Mesodermal cell (in vitro differentiated cells): ENCODE data around the gene CLMP.

ENCODE experiments used
- H3K27ac ChIP-seq: 2 replicates; pipeline ENCODE4 v1.7.0; 2013; ENCODE audit warnings: mild to moderate bottlenecking, low read depth, low read length, moderate library complexity; ENCODE audit not compliant: severe bottlenecking
- H3K36me3 ChIP-seq: 2 replicates; pipeline ENCODE4 v1.7.1; 2013; ENCODE audit warnings: mild to moderate bottlenecking, low read length, moderate library complexity; ENCODE audit not compliant: control insufficient read depth, insufficient read depth
- H3K4me1 ChIP-seq: one replicate; pipeline ENCODE4 v1.7.1; 2013; ENCODE audit warnings: mild to moderate bottlenecking, low read length; ENCODE audit not compliant: insufficient read depth, control insufficient read depth, poor library complexity, severe bottlenecking
- H3K4me3 ChIP-seq: 2 replicates; pipeline ENCODE4 v1.7.0; 2013; ENCODE audit warnings: low read length, control low read depth, mild to moderate bottlenecking; ENCODE audit not compliant: insufficient read depth, poor library complexity, severe bottlenecking; ENCODE audit errors: extremely low read depth
- H3K9me3 ChIP-seq: 2 replicates; pipeline ENCODE4 v1.7.1; 2013; ENCODE audit warnings: mild to moderate bottlenecking, low read length, moderate library complexity; ENCODE audit not compliant: control insufficient read depth
- WGBS, 2 experiments: methylation state at CpG; one replicate each; pipeline ENCODE4 v1.1.5; 2013; ENCODE audit warnings: missing lambda C conversion rate in 2 of 2; ENCODE audit not compliant: insufficient coverage in 2 of 2; 5-methylcytosine and 5-hydroxymethylcytosine counted together

Gene CLMP

GRCh38 chr11:123083623-123084029 is 111.4 kb downstream of the CLMP start:
- H3K36me3 ChIP-seq: peaks cover 20% of the 10 kb centered on the region
- H3K4me3 ChIP-seq: no peak overlapping the region
- no peaks in the 10 kb centered on the region for H3K9me3 ChIP-seq
- peaks cover 3% of the 10 kb centered on the region for H3K4me1 ChIP-seq
- peak overlapping the region; percentile 86 for H3K27ac ChIP-seq
- WGBS, 2 experiments: 69 to 76% methylated on average over 4 of the region's 4 CpGs

DNA sequence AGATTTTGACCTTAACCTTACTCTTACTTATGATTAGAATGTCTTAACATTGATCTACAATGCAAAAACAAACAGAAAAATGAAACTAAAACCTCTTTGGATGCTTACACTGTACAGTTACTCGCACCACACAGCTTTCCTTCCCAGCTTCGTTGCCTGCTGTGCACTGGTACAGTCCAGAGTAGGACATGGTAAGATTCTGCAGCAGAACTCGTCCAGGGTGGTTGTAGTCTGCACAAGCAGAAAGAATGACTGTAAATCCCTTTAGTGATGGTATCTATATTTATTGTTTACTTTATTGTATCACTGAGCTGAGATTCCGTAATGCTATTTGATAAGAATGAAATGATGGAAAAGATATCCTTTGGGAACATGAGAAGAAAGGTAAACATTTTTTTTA is 112.1 kb downstream of the CLMP start:
- H3K36me3 ChIP-seq: peaks cover 20% of the 10 kb centered on the region
- peaks cover 3% of the 10 kb centered on the region for H3K4me1 ChIP-seq
- no peaks in the 10 kb centered on the region for H3K9me3 ChIP-seq
- WGBS, 2 experiments: 100% methylated on average over 2 of the region's 4 CpGs; no CpG with 5 or more reads in 1 of the 2 experiments
- peak overlapping the region; percentile 77 for H3K27ac ChIP-seq
- H3K4me3 ChIP-seq: no peak overlapping the region

DNA sequence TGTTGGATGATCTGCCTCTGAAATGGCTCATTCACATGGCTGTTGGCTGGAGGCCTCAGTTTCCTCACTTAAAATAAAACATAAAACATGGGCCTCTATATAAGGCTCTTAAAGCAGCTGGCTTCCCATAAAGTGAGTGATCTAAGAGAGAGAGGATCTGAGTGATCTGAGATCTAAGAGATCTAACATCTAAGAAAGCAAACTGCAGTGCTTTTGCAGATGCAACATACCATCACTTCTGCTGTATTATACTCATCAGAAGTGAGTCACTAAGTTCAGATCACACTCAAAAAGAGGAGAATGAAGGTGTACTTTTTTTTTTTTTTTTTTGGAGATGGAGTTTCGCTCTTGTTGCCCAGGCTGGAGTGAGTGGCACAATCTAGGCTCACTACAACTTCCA is 115.0 kb downstream of the CLMP start:
- Histone ChIP-seq H3K4me1 (peaks cover 3% of the 10 kb centered on the region), H3K9me3 (no peaks in the 10 kb centered on the region), H3K36me3 (peaks cover 20% of the 10 kb centered on the region), H3K27ac (no peak overlapping the region), H3K4me3 (no peak overlapping the region)
- 100% methylated on average over 1 of the region's 1 CpG; no CpG with 5 or more reads in 1 of the 2 experiments for WGBS, 2 experiments

GRCh38 chr11:123076484-123076883 is 118.6 kb downstream of the CLMP start:
- no peaks in the 10 kb centered on the region for H3K4me1 ChIP-seq
- no peak overlapping the region for H3K4me3 ChIP-seq
- no peaks in the 10 kb centered on the region for H3K9me3 ChIP-seq
- peaks cover 21% of the 10 kb centered on the region for H3K36me3 ChIP-seq
- 95 to 100% methylated on average over 2 of the region's 2 CpGs for WGBS, 2 experiments
- H3K27ac ChIP-seq: no peak overlapping the region

DNA sequence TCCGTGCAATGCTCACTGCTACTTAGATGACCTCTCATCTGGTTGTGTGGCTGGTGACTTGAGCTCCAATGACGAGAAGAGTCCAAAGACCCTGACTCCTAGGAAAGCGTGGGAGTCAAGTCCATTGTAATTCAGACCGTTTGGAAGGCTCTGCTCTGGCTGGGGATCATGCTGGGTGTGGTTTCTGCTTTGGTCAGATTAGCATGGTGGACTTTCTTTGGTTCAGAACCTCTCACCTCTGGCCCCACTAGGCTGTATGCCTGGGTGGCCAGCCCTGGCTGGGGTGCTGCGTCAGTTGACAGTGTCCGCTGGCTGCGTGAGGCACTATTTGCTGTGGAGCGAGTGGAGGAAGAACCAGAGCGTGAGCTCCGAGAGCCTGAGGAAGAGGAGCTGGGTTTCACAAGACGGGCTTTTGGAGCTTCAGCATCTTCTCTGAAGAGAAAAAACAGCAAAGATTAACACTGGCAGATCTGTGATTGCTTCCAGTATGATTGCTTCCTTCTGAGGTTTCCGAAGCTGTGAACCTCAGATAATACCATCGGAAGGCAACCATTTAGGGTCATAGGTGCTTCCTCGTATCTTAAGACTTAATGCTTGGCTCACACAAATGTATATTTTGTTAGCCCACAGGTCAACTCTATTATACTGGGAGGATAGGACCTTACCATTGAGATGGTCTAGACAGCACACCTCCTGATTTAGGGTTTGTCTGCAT is 121.5 kb downstream of the CLMP start:
- Histone ChIP-seq H3K27ac (no peak overlapping the region), H3K4me3 (no peak overlapping the region), H3K9me3 (no peaks in the 10 kb centered on the region), H3K4me1 (no peaks in the 10 kb centered on the region), H3K36me3 (peaks cover 17% of the 10 kb centered on the region)
- 93 to 97% methylated on average over 13 to 14 of the region's 14 CpGs for WGBS, 2 experiments

DNA sequence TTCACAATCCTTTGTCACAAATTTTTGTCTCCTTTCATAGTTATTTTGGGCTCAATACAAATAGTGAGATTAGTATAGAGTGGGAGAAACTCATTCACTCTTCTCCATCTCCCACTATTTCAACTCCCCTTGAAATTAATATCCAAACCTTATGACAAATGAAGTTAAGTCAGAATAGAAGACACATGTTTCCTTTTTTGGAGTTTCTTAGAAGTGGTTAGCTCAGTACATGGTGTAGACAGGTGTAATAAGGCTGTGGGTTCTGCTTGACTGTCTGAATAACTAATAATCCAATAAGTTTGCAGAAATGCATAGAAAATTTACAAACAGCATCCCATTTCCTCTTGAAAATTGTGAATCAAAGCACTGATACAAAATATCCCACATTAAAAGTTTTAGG is 122.3 kb downstream of the CLMP start:
- no peaks in the 10 kb centered on the region for H3K4me1 ChIP-seq
- H3K9me3 ChIP-seq: no peaks in the 10 kb centered on the region
- no peak overlapping the region for H3K4me3 ChIP-seq
- H3K36me3 ChIP-seq: peaks cover 17% of the 10 kb centered on the region
- H3K27ac ChIP-seq: no peak overlapping the region

DNA sequence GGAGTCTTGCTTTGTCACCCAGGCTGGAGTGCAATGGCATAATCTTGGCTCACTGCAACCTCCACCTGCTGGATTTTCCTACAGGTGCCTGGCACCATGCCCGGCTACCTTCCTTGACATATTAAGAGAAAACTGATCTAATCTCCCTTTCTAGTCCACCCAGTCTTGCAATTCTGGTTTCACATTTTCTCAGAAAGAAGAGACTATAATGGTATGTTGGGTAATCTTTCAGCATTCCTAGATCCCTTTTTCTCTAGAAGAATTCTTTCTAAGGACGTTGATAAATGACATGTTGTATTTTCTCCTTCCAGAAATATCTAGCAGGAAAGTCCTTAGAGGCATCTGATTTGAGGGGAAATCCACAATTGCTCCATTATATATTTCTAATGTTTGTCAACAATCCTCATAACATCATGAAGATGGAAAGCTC is 122.7 kb downstream of the CLMP start:
- H3K36me3 ChIP-seq: peaks cover 17% of the 10 kb centered on the region
- WGBS, 2 experiments: no CpG with 5 or more reads among the region's 2 CpGs
- no peak overlapping the region for H3K4me3 ChIP-seq
- no peaks in the 10 kb centered on the region for H3K4me1 ChIP-seq
- H3K27ac ChIP-seq: no peak overlapping the region
- no peaks in the 10 kb centered on the region for H3K9me3 ChIP-seq

- WGBS, 2 experiments: 40 to 70% methylated on average over 1 to 2 of the region's 5 CpGs
- no peaks in the 10 kb centered on the region for H3K4me1 ChIP-seq
- H3K36me3 ChIP-seq: peaks cover 17% of the 10 kb centered on the region
- H3K27ac ChIP-seq: no peak overlapping the region
- no peak overlapping the region for H3K4me3 ChIP-seq
- H3K9me3 ChIP-seq: no peaks in the 10 kb centered on the region
Measured at GRCh38 chr11:123069908-123070821, 124.9 kb downstream of the CLMP start.

- peaks cover 13% of the 10 kb centered on the region for H3K36me3 ChIP-seq
- no peak overlapping the region for H3K4me3 ChIP-seq
- peaks cover 6% of the 10 kb centered on the region for H3K4me1 ChIP-seq
- 100% methylated on average over 1 of the region's 2 CpGs; no CpG with 5 or more reads in 1 of the 2 experiments for WGBS, 2 experiments
- no peak overlapping the region for H3K27ac ChIP-seq
- H3K9me3 ChIP-seq: no peaks in the 10 kb centered on the region
Measured at GRCh38 chr11:123065621-123066020, 129.4 kb downstream of the CLMP start.

- H3K9me3 ChIP-seq: no peaks in the 10 kb centered on the region
- H3K36me3 ChIP-seq: peaks cover 25% of the 10 kb centered on the region
- WGBS, 2 experiments: 80% methylated on average over 1 of the region's 9 CpGs; no CpG with 5 or more reads in 1 of the 2 experiments
- peak overlapping the region; percentile 96 for H3K4me3 ChIP-seq
- H3K27ac ChIP-seq: peak overlapping the region; percentile 100
- H3K4me1 ChIP-seq: peaks cover 8% of the 10 kb centered on the region
Measured at GRCh38 chr11:123063826-123064657, 131.0 kb downstream of the CLMP start.
